HG03175 (cell line): ENCODE data around the gene NOXO1.

ENCODE experiments used
- ATAC-seq: cut with Tn5 transposase; IDR thresholded peaks from one replicate; pipeline ENCODE4 v1.9.1; 2021; ENCODE audit warnings: mild to moderate bottlenecking, moderate library complexity; ENCODE audit not compliant: unreplicated experiment

The NOXO1 gene, protein sequence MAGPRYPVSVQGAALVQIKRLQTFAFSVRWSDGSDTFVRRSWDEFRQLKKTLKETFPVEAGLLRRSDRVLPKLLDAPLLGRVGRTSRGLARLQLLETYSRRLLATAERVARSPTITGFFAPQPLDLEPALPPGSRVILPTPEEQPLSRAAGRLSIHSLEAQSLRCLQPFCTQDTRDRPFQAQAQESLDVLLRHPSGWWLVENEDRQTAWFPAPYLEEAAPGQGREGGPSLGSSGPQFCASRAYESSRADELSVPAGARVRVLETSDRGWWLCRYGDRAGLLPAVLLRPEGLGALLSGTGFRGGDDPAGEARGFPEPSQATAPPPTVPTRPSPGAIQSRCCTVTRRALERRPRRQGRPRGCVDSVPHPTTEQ

DNA sequence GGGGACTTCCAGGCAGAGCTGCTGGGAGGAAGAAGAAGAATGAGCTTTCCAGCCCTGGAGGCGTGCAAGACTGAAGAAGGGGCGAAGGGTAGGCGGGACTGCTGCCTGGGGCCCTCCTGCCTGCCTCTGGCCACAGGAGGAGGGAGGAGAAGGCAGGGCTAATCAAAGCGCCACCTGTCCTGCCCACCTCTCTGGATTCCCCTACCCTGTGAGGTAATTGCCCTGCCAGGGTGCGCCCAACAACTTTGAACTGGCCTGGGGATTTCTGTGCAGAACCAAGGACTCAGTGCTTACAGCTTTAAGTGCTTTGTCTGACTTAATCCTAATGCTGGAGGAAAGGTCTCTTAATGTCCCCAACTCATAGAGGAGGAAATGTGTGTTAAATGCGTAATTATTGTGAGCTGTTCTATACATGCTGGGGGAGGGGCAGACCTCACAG, at the start of gene NOXO1:
Gene NOXO1 (minus strand): TSS at position 72 of the 439 bp plus-strand sequence. CDS start 290 bp downstream, outside the sequence.
- no peak for ATAC-seq

DNA sequence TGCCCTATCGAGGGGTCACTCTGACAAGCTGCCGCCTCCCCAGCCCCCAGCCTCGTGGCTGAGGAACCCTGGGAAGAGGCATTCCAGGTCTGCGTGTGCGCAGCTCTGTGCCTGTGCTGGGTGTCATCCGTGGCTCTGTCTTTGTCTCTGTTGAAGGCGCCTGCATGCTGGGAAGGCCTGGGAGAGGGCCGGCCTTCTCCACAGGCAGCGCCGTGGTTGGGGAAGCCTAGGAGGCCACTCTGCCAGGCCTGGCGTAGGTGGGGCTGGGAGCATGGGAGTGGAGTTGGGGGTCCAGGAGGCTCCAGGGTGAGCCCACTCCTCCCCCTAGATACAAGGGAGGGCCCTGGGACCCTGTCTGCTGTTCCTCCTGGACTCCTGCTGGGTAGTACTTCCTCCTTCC, 48.8 kb upstream of the NOXO1 start:
- ATAC-seq = no peak

DNA sequence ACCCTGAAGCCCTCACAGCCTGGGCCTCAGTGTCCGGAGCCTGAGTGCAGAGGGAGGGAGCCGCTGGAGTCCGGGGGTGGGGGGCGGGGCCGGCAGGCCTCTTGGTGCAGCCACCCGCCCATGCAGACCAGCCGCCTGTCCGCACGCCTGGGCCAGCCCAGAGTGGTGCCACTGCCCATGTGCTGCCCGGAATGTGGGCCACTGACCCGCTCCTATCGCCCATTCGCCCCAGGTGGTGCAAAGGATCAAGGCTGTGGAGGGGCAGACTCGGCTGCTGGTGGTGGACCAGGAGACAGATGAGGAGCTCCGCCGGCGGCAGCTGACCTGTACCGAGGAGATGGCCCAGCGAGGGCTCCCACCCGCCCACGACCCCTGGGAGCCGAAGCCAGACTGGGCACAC, 48.1 kb upstream of the NOXO1 start:
- no peak for ATAC-seq

DNA sequence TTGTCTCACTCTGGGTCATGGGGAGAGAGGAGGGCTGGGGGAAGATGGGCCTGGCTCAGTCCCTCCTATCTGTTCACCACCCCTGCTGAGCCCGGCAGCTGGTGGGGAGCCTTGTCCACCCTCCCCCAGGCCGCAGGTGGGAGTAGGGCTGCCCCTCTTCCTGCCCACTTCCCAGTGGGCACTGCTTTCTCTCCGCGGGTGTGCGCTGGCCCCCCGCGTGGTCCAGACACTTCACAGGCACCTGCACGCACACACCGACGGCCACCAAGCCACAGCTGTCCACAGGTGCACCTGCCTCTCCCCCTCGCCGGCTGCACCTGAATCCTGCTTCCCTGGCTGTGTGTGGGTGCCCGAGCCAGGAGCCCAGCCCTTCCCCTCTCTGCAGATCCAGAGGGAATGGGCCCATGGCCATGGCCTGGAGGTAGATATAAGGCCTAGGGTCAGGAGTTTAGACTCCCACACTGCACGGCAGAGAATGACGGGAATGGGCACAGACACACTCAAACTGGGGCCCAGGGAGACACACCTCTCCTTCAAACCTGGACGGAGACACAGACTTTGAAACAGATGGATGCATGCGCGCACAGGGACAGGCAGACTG, 47.5 kb upstream of the NOXO1 start:
- ATAC-seq = no peak

DNA sequence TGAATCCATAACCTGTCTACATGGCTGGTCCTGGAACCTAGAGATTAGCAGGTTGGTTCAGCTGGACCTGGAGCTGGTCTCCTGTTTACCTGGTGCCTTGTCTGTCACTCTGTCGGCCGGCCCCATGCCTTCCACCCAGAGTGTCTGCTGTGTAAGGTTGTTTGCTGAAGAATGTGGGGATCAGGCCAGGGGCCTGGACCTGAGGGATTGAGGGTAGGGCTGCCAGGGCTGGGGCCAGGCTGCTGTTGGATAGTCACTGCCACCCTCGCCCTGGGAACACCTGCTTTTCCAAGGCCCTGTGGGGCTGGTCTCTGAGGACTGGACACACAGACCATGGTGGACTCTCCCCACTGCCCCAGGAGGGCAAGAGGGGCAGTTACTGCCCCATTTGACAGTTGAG, 46.9 kb upstream of the NOXO1 start:
- ATAC-seq = no peak

DNA sequence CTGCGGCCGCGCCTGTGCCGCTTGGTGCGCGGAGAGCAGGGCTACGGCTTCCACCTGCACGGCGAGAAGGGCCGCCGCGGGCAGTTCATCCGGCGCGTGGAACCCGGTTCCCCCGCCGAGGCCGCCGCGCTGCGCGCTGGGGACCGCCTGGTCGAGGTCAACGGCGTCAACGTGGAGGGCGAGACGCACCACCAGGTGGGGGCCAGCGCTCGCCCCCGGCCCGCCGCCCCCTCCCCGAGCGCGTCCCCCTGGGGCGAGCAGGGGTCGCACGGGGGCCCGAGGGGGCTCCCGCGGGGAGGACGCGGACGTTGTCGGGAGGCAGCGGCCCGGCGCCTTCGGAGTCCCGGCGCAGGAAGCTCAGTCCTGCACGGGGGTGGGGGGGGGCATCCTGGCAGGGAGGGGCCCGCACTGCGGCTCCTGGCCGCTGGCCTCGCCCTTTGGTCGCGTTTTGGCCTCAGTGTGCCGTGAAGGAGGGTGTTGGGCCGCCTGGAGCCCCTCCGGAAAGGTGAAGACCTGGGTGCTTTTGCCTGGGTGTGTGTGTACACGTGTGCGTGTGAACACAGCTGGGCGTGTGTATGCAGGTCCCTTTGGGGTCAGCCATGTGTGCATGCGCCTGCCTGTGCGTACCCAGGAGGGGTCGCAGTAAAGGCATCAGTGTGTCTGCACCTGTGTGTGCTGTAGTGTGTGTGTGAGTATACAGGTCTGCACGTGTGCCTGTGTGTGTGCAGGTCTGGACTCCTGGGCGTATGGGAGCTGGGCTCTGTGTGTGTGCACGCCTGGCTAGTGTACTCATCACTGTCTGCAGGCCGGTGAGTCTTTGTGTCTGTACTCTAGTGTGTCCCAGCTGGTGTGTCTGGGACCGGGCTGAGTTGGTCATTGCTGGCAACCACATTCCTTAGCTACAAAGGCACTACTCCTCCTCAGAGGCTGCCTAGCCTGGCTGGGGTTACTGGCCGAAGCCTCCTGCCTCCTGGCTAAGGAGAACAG, 46.0 kb upstream of the NOXO1 start:
- ATAC-seq = no peak

DNA sequence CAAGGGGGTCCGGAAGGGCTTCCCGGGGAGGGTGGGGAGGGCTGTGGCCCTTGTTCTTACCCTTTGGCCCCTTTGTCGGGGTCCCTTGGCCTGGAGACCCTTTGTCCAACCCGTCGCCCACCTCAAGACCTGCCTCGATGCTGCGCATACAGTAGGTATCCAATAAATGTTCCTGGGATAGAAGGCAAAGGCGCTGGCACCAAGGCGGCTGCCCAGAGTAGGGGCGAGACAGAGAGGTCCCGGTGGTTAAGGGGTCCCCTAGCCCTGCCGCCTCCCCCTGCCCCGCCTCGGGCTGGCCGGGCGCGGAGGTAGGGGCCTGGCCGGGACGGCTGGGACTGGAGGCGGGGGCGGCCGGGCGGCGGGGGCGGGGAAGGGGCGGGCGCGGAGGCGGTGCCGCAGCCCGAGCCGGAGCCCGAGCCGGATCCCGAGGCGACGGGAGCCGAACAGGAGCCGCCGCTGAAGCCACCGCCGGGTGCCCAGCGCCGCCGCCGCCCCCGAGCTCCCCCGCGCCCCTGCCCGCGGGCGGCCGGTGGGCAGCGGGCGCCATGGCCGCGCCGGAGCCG, 45.3 kb upstream of the NOXO1 start, which contains the start of gene NHERF2:
Gene NHERF2 (plus strand): TSS at position 442 of the 563 bp plus-strand sequence. CDS start 104 bp downstream, at position 546.
- no peak for ATAC-seq

DNA sequence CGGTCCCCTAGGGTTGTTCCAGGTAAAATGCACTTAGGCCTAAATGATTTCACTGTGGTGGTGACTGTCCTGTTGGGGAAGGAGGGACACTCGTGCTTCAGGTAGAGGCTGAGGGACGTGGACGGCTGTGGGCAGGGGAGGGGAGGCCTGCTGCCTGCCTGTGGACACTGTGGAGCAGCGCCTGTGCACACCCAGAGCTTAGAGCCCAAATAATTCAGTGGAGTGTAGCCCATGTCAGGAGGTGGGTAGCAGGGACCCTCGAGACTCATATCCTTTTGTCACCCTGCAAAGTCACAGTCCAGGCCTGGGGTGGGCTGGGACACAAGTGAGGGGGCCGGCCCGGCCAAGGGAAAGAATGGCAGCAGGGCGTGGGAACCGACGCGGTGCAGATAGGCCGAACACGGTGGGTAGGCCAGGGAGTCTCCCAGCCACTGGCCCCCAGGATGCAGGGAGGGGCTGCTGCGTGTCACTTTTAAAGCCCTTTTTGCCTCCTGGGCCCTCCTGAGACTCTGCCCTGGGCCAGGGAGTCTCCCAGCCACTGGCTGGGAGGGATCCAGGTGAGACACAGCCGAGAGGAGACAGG, 44.7 kb upstream of the NOXO1 start:
- no peak for ATAC-seq

- no peak for ATAC-seq
These were observed 44.0 kb upstream of the NOXO1 start for GRCh38 chr16:2025251-2025650.

DNA sequence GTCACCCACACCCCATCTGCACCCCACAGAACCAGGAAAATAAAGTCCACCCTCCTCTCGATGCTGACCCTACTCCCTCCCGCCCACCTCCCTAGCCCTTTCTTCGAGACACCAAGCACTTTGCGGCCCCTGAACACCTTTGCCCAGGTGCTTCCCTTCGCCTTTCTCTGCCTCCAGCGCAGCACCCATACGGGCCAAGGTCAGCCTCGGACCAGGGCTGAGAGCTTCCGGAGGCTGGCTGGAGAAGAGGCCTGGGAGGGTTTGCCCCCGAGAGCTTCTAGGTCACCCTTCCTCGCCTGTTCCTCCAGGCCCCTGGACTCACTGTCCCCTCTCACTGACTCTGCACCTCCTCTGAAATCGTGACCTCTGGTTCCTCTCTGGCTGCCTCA, 42.8 kb upstream of the NOXO1 start:
- no peak for ATAC-seq

- peak; percentile 79 for ATAC-seq
These were observed 42.1 kb upstream of the NOXO1 start for GRCh38 chr16:2023092-2024031.

- peak; percentile 27 for ATAC-seq
These were observed 41.4 kb upstream of the NOXO1 start for GRCh38 chr16:2022723-2023091.

DNA sequence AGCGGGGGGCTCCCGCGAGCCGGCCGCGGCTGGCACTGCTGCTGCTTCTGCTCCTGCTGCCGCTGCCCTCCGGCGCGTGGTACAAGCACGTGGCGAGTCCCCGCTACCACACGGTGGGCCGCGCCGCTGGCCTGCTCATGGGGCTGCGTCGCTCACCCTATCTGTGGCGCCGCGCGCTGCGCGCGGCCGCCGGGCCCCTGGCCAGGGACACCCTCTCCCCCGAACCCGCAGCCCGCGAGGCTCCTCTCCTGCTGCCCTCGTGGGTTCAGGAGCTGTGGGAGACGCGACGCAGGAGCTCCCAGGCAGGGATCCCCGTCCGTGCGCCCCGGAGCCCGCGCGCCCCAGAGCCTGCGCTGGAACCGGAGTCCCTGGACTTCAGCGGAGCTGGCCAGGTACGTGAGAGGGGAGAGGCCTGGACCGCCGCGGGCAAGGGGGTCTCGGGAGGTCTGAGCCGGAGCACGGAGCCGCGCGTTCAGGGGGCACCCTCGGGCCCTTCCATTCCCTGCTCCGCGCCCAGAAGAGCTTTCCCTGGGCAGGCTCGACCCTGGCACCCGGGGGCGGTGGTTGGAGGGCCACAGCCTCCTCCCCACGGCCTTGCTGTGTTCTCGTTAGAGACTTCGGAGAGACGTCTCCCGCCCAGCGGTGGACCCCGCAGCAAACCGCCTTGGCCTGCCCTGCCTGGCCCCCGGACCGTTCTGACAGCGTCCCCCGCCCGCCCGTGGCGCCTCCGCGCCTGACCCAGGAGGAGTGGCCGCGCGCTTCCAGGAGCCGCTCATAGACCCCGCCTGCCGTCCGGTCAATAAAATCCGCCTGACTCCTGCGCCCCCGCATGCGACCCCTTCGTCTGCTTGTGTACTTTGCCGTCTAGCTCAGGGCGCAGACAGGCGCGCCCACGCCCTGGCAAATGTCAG, 38.9 kb upstream of the NOXO1 start:
- ATAC-seq = no peak

DNA sequence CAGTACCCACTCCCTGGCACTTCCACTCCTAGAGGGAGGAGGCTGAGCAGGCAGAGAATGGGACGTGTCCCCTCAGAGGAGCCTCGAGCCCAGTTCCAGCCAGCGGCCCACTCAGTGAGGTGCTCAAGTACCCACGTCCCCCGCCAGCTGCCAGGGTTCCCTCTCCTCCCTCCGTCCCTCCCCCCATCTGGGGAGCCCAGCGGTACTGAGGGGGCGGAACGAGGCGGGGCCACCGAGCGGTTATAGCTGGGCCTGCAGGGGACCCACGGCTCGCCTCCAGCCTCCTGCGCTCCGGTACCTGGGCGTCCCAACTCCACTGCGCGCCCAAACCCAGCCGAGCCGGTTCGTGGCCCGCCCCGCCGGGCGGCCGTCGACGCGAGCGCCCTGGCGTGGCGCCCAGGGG, 38.2 kb upstream of the NOXO1 start, which contains the start of gene NPW:
Gene NPW (plus strand): TSS at position 268 of the 403 bp plus-strand sequence.
- no peak for ATAC-seq

GRCh38 chr16:2016407-2016922, 35.2 kb upstream of the NOXO1 start:
- ATAC-seq = no peak

DNA sequence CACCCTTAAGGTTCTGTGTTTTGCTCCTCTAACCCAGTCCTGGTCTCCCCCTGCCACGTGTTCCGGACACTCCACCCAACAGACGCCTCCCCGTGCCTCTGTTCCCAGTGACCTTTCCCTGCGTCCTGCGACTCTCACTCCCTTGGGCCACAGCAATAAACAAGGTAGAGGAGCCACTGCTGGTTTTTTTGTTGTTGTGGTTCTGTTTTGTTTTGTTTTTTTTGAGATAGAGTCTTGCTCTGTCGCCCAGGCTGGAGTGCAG, 34.6 kb upstream of the NOXO1 start:
- ATAC-seq = no peak

DNA sequence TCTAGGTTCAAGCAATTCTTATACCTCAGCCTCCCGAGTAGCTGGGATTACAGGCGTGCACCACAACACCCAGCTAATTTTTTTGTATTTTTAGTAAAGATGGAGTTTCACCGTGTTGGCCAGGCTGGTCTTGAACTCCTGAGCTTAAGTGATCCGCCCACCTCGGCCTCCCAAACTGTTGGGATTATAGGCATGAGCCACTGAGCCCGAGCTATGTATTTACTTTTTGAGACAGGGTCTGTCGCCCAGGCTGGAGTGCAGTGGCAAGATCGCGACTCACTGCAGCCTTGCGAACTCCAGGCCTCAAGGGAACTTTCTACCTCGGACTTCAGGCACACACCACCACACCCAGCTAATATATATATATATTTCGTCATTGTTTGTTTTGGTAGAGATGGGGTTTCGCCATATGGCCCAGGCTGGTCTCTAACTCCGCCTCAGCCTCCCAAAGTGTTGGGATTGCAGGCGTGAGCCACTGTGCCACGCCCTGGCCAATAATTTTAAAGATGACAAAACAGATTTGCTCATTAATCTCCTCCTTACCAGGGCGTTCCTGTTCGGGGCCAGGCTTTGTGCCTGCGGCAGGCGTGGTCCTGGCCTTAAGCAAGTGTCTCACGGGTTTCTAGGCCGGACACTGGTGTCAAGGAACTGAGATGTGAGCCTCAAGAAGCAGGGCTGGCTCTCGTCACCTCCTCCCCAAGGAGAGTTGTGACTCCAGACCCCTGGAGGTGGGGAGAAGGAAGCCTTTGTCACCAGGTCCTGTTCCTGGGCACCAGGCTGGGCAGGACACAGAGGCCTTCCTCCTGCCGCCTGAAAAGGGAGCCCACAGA, 34.1 kb upstream of the NOXO1 start:
- ATAC-seq = no peak

DNA sequence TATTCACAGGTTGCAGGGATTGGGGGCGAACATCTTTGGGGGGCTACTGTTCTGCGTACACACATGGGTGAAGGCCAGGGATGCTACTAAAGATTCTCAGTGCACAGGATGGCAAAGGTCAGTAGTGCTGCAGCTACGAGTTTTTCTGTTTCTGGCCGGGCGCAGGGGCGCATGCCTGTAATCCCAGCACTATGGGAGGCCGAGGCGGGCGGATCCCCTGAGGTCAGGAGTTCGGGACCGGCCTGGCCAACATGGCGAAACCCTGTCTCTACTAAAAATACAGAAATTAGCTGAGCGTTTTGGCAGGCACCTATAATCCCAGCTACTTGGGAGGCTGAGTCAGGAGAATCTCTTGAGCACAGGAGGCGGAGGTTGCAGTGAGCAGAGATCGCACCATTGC, 32.3 kb upstream of the NOXO1 start:
- no peak for ATAC-seq
